Stimulated activated CD4-positive, alpha-beta T cell treated with anti-CD3 and anti-CD28 coated beads, TNF-alpha, amount 100 ng/mL, for 24 hours (primary cell): ENCODE measurements around the gene KLK11.

Experiments used
- DNase-seq, 3 experiments: peaks; one replicate each; pipeline ENCODE4 v3.0.0-alpha.2; 2020; ENCODE audit warnings: low read depth in 3 of 3

KLK11 gene

GRCh38 chr19:51027873-51028272 lies 1.5 kb upstream of the KLK11 start:
- no peak for DNase-seq

DNA sequence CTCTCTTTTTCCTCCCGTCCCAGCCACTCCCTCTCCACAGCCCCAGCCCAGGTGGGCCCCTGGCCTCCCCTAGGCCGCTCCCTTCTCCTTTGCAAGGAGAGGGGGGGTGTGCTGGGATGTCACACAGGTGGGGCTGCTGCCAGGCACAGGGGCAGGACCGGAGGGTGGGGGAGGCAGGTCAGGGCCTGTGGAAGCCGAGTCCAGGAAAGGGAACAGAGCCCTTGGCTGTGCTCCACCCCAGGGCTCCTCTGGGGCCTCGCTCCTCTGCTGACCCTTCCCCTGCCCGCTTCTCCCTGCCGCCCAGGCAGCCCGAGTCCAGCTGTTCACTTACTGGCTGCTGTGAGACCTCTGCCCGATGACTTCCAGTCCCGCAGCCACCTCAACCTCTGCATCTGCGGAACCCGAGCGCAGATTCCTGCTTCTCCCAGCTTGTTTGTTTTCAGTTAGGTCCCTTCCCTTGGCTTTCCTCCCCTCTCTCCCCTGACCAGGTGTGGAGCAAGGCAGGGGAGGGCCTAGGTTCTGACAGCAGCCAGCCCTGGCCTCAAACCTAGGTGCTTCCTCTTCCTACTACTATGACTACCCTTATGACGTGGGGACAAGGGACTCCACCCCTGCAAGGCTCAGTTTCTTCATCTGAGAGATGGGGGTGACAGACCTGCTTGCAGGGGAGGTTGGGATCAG lies 850 bp upstream of the KLK11 start:
- no peak for DNase-seq

DNA sequence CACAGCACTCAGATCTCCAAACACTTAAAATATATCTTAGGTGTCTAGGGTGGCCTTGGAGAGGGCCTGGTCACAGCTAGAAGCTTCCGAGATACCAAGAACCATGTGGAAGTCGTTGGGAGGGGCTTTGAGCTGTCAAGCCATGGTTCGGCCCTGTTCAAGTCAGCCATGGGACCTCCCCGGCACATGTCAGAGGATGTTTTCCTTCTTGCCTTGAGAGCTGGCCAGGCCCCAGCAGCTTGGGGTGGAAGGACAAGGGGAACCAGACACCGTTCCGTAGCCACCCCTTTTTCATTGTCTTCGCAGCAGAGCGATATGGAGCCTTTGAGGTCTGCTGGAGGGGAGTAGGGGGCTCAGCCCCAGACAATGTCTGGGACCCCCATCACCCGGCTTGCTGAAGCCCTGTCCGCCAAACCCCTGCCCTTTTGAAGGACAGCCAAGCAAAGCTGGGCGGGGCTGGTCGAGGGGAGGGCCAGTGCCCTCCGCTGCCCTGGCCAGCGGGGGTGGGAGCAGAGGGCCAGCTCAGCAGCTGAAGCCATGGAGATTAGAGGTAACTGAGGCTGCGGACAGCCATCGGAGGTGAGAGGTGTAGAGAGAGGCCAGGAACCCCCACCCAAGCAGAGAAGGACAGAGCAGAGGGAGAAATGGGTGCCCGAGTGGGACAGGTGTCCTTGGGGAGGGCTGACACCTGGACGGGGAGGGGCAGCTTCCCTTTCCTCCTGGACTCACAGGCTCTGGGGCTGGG lies 435 bp downstream of the KLK11 start:
- no peak for DNase-seq

DNA sequence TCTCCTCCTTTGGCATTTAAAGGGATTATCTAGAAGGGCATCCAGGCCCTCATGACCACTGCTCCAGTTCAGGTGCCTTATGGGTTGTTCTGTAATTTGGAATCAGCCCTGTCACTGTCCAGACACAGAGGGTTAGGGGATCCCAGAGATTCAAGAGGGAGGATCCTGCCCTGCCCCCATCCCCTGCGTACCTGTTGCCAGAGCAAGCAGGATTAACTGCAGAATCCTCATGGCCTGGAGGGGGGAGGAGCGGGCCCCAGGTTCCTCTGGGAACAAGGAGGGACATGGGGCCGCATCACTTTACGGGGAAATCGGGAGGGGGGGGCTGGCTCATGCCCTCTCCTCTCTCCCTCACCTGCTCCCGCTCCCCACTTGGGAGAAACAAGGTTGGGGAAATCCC lies 1.0 kb downstream of the KLK11 start:
- DNase-seq = no peak

GRCh38 chr19:51024924-51025323 lies 1.5 kb downstream of the KLK11 start:
- no peak for DNase-seq

DNA sequence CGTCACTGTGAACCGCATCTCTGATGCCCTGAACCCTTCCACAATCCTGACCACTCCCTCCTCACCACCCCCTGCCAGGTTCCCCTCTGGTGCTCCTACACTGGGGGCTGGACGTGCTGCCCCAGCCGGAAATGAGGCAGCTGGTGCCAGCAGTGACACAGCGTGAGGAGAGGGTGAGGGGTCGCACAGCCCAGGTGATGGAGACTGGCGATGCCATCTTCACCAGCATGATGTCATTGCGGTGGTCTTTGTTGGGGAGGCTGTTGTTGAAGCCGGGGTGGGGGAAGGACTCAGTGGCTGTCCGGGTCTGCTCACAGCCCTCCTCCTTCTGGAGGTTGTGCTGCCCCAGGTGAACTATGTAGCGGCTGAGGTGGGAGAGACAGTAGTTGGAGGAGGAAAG lies 2.5 kb downstream of the KLK11 start:
- no peak for DNase-seq

DNA sequence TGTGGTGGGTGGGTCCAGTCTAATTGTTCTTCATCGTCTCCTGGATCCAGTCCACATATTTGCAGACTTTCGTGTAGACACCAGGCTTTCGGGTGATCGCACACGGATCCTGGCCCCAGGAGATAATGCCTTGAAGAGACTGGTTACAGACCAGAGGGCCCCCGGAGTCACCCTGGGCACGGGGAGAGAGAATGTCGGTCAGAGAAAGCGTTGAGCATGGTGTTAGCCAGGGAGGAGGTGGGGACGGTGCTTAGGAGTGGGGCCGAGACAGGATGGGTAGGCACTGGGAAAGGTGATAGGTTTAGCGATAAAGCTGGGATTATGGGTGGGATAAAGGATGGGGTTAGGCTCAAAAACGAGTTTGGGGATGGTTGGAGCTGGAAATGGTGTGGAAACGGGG lies 3.9 kb downstream of the KLK11 start:
- no peak for DNase-seq

DNA sequence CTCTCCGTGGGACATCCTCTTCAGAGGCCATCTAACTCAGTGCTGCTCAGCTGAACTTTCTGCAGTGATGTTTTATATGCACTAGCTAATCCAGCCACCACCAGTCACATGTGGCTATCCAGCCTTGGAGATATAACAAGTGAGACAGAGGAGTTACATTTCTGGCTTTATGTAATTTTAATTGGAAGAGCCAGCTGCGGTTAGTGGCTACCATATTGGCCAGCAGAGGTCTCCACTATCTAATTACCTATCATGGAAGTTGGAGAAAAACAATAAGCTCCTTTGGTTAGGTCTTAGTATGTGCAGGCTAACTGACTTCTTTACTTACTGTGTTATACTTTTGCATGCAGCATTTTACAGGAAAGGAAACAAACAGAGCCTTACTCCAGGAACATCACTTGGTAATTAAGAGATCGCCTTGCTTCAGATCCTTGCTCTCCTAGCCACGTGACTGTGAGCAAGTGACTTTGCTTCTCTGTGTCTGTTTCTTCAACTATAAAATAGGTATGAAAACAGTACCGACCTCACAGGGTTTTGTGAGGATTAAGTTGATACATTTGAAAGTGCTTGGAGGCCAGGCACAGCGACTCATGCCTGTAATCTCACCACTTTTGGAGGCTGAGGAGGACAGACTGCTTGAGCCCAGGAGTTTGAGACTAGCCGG lies 5.3 kb downstream of the KLK11 start:
- no peak for DNase-seq

DNA sequence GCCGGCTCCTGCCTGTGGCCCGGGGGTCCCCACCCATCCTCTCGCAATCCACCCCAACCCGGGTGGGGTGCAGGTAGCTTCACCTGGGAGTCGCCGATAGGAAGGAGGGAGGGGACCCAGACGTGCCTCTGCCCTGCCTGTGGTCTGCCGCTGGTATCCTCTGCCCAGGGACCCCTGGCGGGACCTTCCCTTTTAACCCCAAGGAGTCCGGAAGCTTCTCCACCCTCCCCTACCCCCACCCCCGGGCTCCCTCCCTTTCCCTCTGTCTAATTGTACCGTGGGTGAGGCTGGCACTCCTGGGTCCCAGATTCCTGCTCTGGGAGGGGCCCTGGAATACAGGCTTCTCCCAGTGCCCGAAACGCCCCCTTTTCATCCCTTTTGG lies 6.9 kb downstream of the KLK11 start, which contains the start of gene KLK10:
KLK10 (minus strand) TSS at position 166 of the 382 bp plus-strand sequence. CDS start 579 bp downstream, outside the sequence.
- DNase-seq = no peak

DNA sequence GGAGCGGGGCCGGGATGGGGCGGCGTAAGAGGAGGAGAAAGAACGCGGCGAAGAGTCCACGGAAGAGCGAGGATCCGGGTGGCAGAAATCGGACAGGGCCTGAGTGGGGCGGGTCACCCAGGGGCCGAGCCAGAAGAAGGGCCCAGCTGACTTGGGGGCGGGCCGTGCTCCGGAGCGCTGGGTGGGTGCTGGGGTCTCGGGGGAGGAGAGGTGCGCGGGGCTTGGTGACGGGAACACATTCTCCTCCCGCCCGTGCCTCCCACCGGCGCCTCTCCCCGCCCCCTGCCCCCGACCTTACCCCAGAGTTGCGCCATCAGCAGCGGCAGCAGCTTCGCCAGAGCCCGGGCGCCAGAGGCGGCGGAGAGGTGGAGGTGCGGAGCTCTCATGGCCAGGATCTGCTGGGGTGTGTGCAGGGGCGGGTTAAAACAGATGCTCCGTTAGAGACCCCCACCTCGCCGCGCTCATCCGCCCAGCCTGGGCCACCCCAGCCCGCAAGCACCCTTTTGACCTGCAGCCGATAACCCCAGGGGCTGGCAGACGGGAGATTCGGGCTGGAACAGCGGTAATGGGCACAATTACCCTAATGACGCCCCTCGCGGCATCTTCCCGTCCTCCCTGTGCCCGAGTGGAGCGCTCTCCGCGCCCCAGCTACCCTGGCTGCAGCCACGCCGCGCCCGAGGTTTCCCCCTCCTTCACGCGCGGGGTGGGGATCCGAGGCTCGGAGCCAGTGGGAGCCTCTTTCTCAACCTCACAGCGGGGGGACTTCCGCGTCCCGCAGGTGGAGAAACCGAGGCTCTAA lies 7.5 kb downstream of the KLK11 start:
- DNase-seq = no peak

DNA sequence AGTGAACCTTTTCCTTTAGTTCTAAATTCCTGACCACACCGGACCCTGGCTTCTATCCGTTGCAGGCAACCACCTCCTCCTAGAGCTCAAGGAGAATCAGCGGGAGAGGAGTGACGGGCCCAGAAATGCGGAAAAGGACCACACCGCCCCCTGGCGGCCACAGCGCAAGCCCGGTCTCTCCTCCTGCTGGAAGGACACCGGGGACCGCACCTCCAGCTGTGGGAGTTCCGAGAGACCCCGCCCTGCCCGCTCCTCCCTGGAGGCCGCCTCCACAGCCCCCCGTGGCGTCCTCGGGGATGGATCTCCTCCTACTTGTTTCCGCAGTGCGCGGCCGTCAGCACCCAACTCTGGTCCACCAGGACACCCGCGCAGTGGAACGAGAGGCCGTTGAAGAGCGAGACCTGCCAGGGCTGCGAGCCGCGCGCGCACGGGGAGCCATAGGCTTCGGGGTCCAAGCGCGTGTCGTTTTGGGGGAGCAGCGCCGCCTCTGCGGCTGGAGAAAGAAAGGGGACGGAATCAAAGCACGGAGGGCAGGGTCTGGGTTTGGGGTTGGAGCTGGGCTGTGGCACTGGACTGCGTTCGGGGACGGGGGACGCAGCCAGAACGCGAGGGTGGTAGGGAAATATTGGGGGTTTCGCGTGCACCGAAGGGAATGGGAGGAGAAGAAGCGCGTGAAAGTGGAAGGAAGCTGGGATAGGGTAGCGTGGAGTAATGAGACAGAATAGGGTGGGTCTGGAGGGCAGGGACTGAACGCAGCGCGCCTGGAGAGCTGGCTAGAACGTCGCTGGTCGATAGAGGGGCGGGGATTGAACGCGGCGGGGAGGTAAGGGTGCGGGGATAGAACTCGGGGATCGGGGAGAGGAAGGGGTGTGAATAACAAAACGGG lies 9.4 kb downstream of the KLK11 start:
- DNase-seq = peak; percentile 16 to 75 (median 47)

DNA sequence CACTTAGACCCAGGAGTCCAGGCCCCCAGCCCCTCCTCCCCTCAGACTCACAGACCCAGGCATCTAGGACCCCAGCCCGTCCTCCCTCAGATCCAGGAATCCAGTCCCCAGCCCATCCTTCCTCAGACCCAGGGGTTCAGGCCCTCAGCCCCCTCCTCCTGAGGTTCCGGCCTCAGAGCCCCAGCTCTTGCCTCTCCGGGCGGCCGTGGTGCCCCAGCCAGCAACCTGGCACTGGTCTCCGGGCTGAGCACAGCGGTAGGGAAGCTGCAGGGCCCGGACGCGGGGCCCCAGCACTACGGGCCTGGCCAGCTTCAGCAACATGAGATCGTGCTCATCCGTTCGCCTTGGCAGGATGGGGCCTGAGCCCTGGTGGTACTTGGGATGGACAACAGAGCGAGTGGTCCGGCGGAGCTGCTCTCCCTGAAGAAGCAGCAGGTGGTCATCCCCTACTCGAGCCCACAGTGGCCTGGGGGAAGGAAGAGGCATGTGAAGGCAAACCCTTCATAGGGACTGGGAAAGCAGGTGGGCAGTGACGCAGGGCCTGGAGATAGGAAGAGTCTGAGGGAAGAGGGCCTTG lies 10.6 kb downstream of the KLK11 start:
- DNase-seq = no peak

- DNase-seq = no peak
Measured at GRCh38 chr19:51014242-51014641, 12.2 kb downstream of the KLK11 start.

GRCh38 chr19:51012661-51013190 lies 13.7 kb downstream of the KLK11 start:
- no peak for DNase-seq

DNA sequence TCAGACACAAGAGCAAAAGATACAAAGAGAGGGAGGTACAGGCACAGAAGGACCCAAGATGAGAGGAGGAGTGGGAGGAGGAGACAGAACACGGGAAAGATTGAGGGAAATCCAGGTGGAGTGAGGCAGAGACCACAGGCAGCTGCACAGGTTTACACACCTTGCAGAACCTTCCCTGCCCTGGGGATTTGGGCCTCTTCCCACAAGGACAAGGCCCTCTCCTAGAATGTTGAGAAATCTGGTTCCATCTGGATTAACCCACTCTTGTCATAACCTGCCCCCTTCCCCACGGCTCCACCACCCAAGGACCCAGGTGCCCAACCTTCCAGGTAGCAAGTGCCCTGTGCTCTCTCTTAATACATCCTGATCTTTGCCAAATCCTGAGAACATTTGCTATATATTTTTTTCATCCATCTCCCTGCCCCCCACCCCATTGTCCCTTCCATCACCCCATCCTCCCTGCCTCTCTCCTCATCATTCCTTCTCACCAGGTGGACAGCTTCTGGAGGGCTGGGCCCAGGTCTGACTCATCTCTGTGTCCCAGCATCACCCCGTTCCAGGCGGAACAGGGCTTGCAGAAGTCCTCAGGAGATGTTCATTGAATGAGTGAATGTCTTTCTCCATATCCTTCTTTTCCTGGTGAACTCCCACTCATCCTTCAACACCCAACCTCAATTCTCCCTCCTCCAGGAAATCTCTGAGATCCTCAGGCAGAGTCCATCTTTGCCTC lies 16.2 kb downstream of the KLK11 start:
- DNase-seq = no peak

DNA sequence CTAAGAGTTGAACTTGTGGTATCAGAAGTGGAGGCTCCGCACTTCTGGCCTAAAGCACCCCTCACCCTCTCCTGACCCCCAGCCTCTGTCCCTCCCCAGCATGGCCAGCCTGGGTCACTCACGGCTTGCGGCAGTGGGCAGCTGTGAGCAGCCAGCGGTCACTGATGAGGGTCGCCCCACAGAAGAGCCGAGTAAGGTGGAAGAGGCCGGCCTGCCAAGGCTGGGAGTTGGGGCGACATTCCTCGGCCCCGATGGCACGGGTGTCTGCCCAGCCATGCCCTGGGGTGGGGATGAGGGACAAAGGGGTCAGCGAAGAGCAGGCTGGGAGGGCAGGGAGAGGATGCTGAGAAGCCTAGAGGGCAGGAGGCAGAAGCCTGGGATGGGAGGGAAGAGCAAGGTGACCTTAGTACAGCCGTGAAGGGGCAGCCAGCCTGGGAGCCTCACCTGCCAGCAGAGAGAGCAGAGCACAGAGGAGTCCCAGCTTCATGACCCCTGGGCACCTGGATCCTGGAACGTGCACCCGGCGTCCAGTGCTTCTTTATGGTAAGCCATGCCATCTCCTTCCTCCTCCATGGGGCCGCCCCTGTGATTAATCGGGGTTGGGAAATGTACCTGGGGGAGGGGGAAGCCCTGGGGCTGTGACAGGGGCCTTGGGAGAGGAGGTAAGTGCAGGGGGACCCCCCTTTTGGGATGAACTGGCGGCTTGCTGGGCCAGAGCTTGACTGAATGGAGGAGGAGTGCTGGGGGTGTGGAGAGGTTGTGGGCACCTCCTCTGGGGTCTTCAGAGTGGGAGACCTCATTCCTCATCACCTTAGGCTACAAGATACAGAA lies 17.1 kb downstream of the KLK11 start:
- DNase-seq = no peak

GRCh38 chr19:51007488-51007887 lies 18.9 kb downstream of the KLK11 start:
- DNase-seq = no peak

- no peak for DNase-seq
Measured at GRCh38 chr19:51006406-51006805, 20.0 kb downstream of the KLK11 start.

GRCh38 chr19:51005248-51005647 lies 21.2 kb downstream of the KLK11 start:
- no peak for DNase-seq
